Measurements from ENCODE around the gene MTR.

- TF ChIP-seq CTCF (IDR thresholded peaks at IDR 0.05; ENCODE audit: low read length) (no peak), EZH2 (IDR thresholded peaks at IDR 0.05; ENCODE audit: borderline replicate concordance, low read length) (no peak)
These were observed 65.0 kb downstream of the MTR start for GRCh38 chr1:236860101-236860500.
